ENCODE data around the gene DENND6A. TPM values are rescaled to one million over a fixed set of nuclear protein-coding genes. Genes with fewer than 3 reads are reported as not detected.
A peak's percentile ranks its signal among the peaks of the same experiment; 100 is the strongest.
"Not testable (repeated sequence)": the region's sequence is repeated elsewhere in the genome, so short reads cannot be mapped to it uniquely, and the experiment has no call there.

Gene DENND6A
- total RNA-seq, 2 experiments from 2014 or later = 13.0 to 16.0 TPM

GRCh38 chr3:57611870-57612269 lies 81.0 kb downstream of the DENND6A start:
- peaks cover 39% of the 10 kb centered on the region for H3K36me3 Mint-ChIP-seq
- POLR2A ChIA-PET; H3K4me1 Mint-ChIP-seq (ENCODE audit: low read depth); DNase-seq; H3K4me3 Mint-ChIP-seq; H3K27ac Mint-ChIP-seq; intact Hi-C loops (cut with micrococcal nuclease); CTCF ChIA-PET; H3K27me3 Mint-ChIP-seq: not testable (repeated sequence)
- peaks cover 30% of the 10 kb centered on the region for H3K9me3 Mint-ChIP-seq

- H3K27me3 Mint-ChIP-seq = no peaks in the 10 kb centered on the region
- CTCF ChIA-PET = no interaction called here
These were observed 87.2 kb downstream of the DENND6A start for GRCh38 chr3:57605683-57606082.

GRCh38 chr3:57604971-57605370 lies 87.9 kb downstream of the DENND6A start:
- ChIA-PET POLR2A (no interaction called here), CTCF (no interaction called here)
- Mint-ChIP-seq H3K27me3 (no peaks in the 10 kb centered on the region), H3K9me3 (peaks cover 21% of the 10 kb centered on the region), H3K36me3 (peaks cover 47% of the 10 kb centered on the region), H3K4me1 (ENCODE audit: low read depth) (no peaks in the 10 kb centered on the region), H3K4me3 (no peak overlapping the region), H3K27ac (no peak overlapping the region)
- intact Hi-C loops (cut with micrococcal nuclease) = no loop called here
- no peak for DNase-seq

More at GRCh38 chr3:57605683-57606082, 87.2 kb downstream of the DENND6A start:
- intact Hi-C loops (cut with micrococcal nuclease) = no loop called here
- no peak for DNase-seq
- POLR2A ChIA-PET = no interaction called here
- Mint-ChIP-seq H3K36me3 (peaks cover 53% of the 10 kb centered on the region), H3K4me3 (no peak overlapping the region), H3K4me1 (ENCODE audit: low read depth) (no peaks in the 10 kb centered on the region), H3K9me3 (peaks cover 27% of the 10 kb centered on the region), H3K27ac (no peak overlapping the region)

GRCh38 chr3:57600195-57600594 lies 92.7 kb downstream of the DENND6A start:
- intact Hi-C loops (cut with micrococcal nuclease) = no loop called here
- ChIA-PET POLR2A (interaction anchor here (1.2 kb wide), 1 partner anchor 93 kb away, joined by 3 read pairs; the partner anchor contains the start of gene DENND6A), CTCF (no interaction called here)
- DNase-seq = no peak
- Mint-ChIP-seq H3K4me3 (no peak overlapping the region), H3K36me3 (peaks cover 22% of the 10 kb centered on the region), H3K27ac (peak overlapping the region; percentile 18), H3K9me3 (no peaks in the 10 kb centered on the region), H3K4me1 (ENCODE audit: low read depth) (peaks cover 14% of the 10 kb centered on the region), H3K27me3 (no peaks in the 10 kb centered on the region)

GRCh38 chr3:57598765-57599360 lies 94.0 kb downstream of the DENND6A start:
- intact Hi-C loops (cut with micrococcal nuclease) = loop anchor here (5.0 kb wide), 1 partner anchor 202 kb away; no protein-coding TSS in a partner anchor
- peaks cover 26% of the 10 kb centered on the region for H3K4me1 Mint-ChIP-seq (ENCODE audit: low read depth)
- H3K27me3 Mint-ChIP-seq = no peaks in the 10 kb centered on the region
- no peaks in the 10 kb centered on the region for H3K9me3 Mint-ChIP-seq
- POLR2A ChIA-PET = interaction anchor here (0.6 to 3.1 kb wide), 4 partner anchors 33 to 202 kb away, joined by 3 to 44 read pairs (median 4); partner anchors contain the start of gene PDE12
- peak overlapping the region; percentile 99 for H3K27ac Mint-ChIP-seq
- H3K4me3 Mint-ChIP-seq = peak overlapping the region; percentile 97
- peaks cover 16% of the 10 kb centered on the region for H3K36me3 Mint-ChIP-seq
- DNase-seq = no peak
- CTCF ChIA-PET = interaction anchor here (1.3 kb wide), 1 partner anchor 201 kb away, joined by 5 read pairs; no protein-coding TSS in a partner anchor

- H3K4me1 Mint-ChIP-seq (ENCODE audit: low read depth) = peaks cover 41% of the 10 kb centered on the region
- peak; percentile 100 for DNase-seq
- no peaks in the 10 kb centered on the region for H3K9me3 Mint-ChIP-seq
- H3K36me3 Mint-ChIP-seq = peaks cover 15% of the 10 kb centered on the region
- CTCF ChIA-PET = interaction anchor here (0.6 to 1.6 kb wide), 6 partner anchors 15 to 427 kb away, joined by 3 to 7 read pairs (median 4); no protein-coding TSS in a partner anchor
- peak within 1 kb of the TSS; percentile 99 for H3K27ac Mint-ChIP-seq
- intact Hi-C loops (cut with micrococcal nuclease) = loop anchor here (1.0 to 5.0 kb wide), 5 partner anchors 41 to 368 kb away; partner anchors contain the start of genes PDE12 and SLMAP
- POLR2A ChIA-PET = interaction anchor here (0.5 to 3.1 kb wide), 9 partner anchors 11 to 865 kb away, joined by 3 to 44 read pairs (median 3); partner anchors contain the start of genes PDE12 and SLMAP
- peak within 1 kb of the TSS; percentile 97 for H3K4me3 Mint-ChIP-seq
- H3K27me3 Mint-ChIP-seq = no peaks in the 10 kb centered on the region
These were observed 95.6 kb downstream of the DENND6A start, which contains the start of gene ARF4 for GRCh38 chr3:57597127-57597923. ARF4 (minus strand) TSS chr3:57597344; CDS start chr3:57597140, 204 bp downstream.

GRCh38 chr3:57596495-57597126 lies 96.3 kb downstream of the DENND6A start:
- intact Hi-C loops (cut with micrococcal nuclease) = loop anchor here (1.0 to 5.0 kb wide), 5 partner anchors 40 to 367 kb away; partner anchors contain the start of genes PDE12 and SLMAP
- ChIA-PET CTCF (interaction anchor here (0.6 to 1.6 kb wide), 8 partner anchors 14 to 426 kb away, joined by 3 to 7 read pairs (median 3); partner anchors contain the start of gene SLMAP), POLR2A (interaction anchor here (0.8 to 3.1 kb wide), 6 partner anchors 10 to 199 kb away, joined by 3 to 44 read pairs (median 4); partner anchors contain the start of genes PDE12 and SLMAP)
- no peaks in the 10 kb centered on the region for H3K27me3 Mint-ChIP-seq
- DNase-seq = peak; percentile 78
- peaks cover 14% of the 10 kb centered on the region for H3K36me3 Mint-ChIP-seq
- peaks cover 44% of the 10 kb centered on the region for H3K4me1 Mint-ChIP-seq (ENCODE audit: low read depth)
- H3K9me3 Mint-ChIP-seq = no peaks in the 10 kb centered on the region
- H3K4me3 Mint-ChIP-seq = peak overlapping the region; percentile 97
- H3K27ac Mint-ChIP-seq = peak overlapping the region; percentile 99

GRCh38 chr3:57594576-57594975 lies 98.3 kb downstream of the DENND6A start:
- peaks cover 15% of the 10 kb centered on the region for H3K36me3 Mint-ChIP-seq
- peaks cover 48% of the 10 kb centered on the region for H3K4me1 Mint-ChIP-seq (ENCODE audit: low read depth)
- ChIA-PET POLR2A (interaction anchor here (0.6 kb wide), 1 partner anchor 211 kb away, joined by 4 read pairs; no protein-coding TSS in a partner anchor), CTCF (no interaction called here)
- peak overlapping the region; percentile 3 for H3K27ac Mint-ChIP-seq
- no peaks in the 10 kb centered on the region for H3K27me3 Mint-ChIP-seq
- no peak for DNase-seq
- intact Hi-C loops (cut with micrococcal nuclease) = no loop called here
- H3K4me3 Mint-ChIP-seq = peak overlapping the region; percentile 23
- no peaks in the 10 kb centered on the region for H3K9me3 Mint-ChIP-seq

- H3K9me3 Mint-ChIP-seq = no peaks in the 10 kb centered on the region
- POLR2A ChIA-PET = interaction anchor here (0.6 kb wide), 1 partner anchor 211 kb away, joined by 4 read pairs; no protein-coding TSS in a partner anchor
- H3K4me3 Mint-ChIP-seq = no peak overlapping the region
- CTCF ChIA-PET = no interaction called here
- peaks cover 45% of the 10 kb centered on the region for H3K4me1 Mint-ChIP-seq (ENCODE audit: low read depth)
- no peaks in the 10 kb centered on the region for H3K27me3 Mint-ChIP-seq
- H3K27ac Mint-ChIP-seq = no peak overlapping the region
- H3K36me3 Mint-ChIP-seq = peaks cover 15% of the 10 kb centered on the region
- intact Hi-C loops (cut with micrococcal nuclease) = no loop called here
- no peak for DNase-seq
These were observed 98.7 kb downstream of the DENND6A start for GRCh38 chr3:57594144-57594543.

GRCh38 chr3:57592306-57592705 lies 100.6 kb downstream of the DENND6A start:
- DNase-seq = no peak
- H3K27me3 Mint-ChIP-seq = no peaks in the 10 kb centered on the region
- ChIA-PET CTCF (no interaction called here), POLR2A (no interaction called here)
- peaks cover 45% of the 10 kb centered on the region for H3K4me1 Mint-ChIP-seq (ENCODE audit: low read depth)
- no peak overlapping the region for H3K4me3 Mint-ChIP-seq
- H3K9me3 Mint-ChIP-seq = no peaks in the 10 kb centered on the region
- no peak overlapping the region for H3K27ac Mint-ChIP-seq
- intact Hi-C loops (cut with micrococcal nuclease) = no loop called here
- peaks cover 9% of the 10 kb centered on the region for H3K36me3 Mint-ChIP-seq

- intact Hi-C loops (cut with micrococcal nuclease) = no loop called here
- peaks cover 17% of the 10 kb centered on the region for H3K36me3 Mint-ChIP-seq
These were observed 105.0 kb downstream of the DENND6A start for GRCh38 chr3:57587905-57588304.

More at GRCh38 chr3:57587905-57588304, 105.0 kb downstream of the DENND6A start:
- Mint-ChIP-seq H3K27ac (no peak overlapping the region), H3K27me3 (no peaks in the 10 kb centered on the region), H3K4me3 (no peak overlapping the region), H3K4me1 (ENCODE audit: low read depth) (peaks cover 40% of the 10 kb centered on the region), H3K9me3 (no peaks in the 10 kb centered on the region)
- POLR2A ChIA-PET = no interaction called here
- CTCF ChIA-PET = no interaction called here
- DNase-seq = no peak

All from activated CD4-positive, alpha-beta memory T cell treated with anti-CD3 and anti-CD28 coated beads for 36 hours (primary cell).